SK-N-SH (cell line): ENCODE measurements around the gene RBBP4.

Experiments
- CHD2 ChIP-seq: fragments of 150-350 bp; IDR thresholded peaks from 2 replicates; pipeline ENCODE4 v1.6.1; 2018; ENCODE audit warnings: low read length; ENCODE audit not compliant: partially characterized antibody
- CTCF ChIP-seq: fragments of 200-600 bp; sonication (generic); IDR thresholded peaks from 2 replicates; pipeline ENCODE4 v1.6.1; 2017; ENCODE audit warnings: antibody characterized with exemption, mild to moderate bottlenecking, moderate library complexity
- EP300 ChIP-seq, 2 experiments: IDR thresholded peaks; 2 replicates each; pipeline versions ENCODE4 v1.4.0 to v1.6.1; 2012; ENCODE audit warnings: borderline replicate concordance in 1 of 2, low read depth in 1 of 2, low read length in 1 of 2
- EZH2phosphoT487 ChIP-seq: fragments of 200-600 bp; sonication (generic); IDR thresholded peaks from 2 replicates; pipeline ENCODE4 v1.6.1; 2017; ENCODE audit warnings: low read depth, mixed run types, mild to moderate bottlenecking, antibody characterized with exemption, moderate library complexity, borderline replicate concordance
- MXI1 ChIP-seq: IDR thresholded peaks from 2 replicates; pipeline ENCODE4 v1.6.1; 2012; ENCODE audit warnings: mild to moderate bottlenecking, low read depth, low read length, improper control_type of control experiment
- RFX5 ChIP-seq: IDR thresholded peaks from 2 replicates; pipeline ENCODE4 v1.6.1; 2012; ENCODE audit warnings: mild to moderate bottlenecking, improper control_type of control experiment, low read length
- RXRA ChIP-seq: IDR thresholded peaks from 2 replicates; pipeline ENCODE4 v1.4.0; 2012; ENCODE audit warnings: low read depth, mild to moderate bottlenecking, borderline replicate concordance
- SMC3 ChIP-seq: IDR thresholded peaks from 2 replicates; pipeline ENCODE4 v1.6.1; 2012; ENCODE audit warnings: low read depth, low read length, improper control_type of control experiment
- TAF1 ChIP-seq: IDR thresholded peaks from 2 replicates; pipeline ENCODE4 v1.6.1; 2012; ENCODE audit warnings: low read depth, mild to moderate bottlenecking, low read length, moderate library complexity, borderline replicate concordance
- TF ChIP-seq, protein P1 (sequence below): IDR thresholded peaks from 2 replicates; pipeline ENCODE4 v1.6.1; 2012; ENCODE audit warnings: mild to moderate bottlenecking, low read depth, low read length, moderate library complexity

DNA sequence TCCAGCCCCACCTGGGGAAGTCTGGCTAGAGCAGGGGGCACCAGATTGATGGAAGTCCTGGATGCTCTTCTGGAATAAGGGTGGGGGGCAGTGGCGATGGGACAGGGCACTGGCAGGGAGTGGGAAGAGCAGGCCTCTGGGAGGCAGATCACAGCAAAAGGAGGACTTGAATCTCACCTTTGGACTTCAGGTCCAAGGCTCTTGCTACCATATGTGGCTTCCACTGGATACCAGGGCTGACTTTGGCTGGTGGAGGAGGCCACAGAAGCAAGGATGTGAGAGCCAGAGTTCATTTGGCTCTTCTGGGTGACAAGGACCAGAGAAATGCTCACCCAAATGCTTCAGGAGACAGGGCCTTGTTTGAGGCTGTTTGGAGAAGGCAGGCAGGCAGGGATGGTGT is 67.5 kb downstream of the RBBP4 start:
- TF ChIP-seq CTCF = no peak
- TF ChIP-seq, protein P1, sequence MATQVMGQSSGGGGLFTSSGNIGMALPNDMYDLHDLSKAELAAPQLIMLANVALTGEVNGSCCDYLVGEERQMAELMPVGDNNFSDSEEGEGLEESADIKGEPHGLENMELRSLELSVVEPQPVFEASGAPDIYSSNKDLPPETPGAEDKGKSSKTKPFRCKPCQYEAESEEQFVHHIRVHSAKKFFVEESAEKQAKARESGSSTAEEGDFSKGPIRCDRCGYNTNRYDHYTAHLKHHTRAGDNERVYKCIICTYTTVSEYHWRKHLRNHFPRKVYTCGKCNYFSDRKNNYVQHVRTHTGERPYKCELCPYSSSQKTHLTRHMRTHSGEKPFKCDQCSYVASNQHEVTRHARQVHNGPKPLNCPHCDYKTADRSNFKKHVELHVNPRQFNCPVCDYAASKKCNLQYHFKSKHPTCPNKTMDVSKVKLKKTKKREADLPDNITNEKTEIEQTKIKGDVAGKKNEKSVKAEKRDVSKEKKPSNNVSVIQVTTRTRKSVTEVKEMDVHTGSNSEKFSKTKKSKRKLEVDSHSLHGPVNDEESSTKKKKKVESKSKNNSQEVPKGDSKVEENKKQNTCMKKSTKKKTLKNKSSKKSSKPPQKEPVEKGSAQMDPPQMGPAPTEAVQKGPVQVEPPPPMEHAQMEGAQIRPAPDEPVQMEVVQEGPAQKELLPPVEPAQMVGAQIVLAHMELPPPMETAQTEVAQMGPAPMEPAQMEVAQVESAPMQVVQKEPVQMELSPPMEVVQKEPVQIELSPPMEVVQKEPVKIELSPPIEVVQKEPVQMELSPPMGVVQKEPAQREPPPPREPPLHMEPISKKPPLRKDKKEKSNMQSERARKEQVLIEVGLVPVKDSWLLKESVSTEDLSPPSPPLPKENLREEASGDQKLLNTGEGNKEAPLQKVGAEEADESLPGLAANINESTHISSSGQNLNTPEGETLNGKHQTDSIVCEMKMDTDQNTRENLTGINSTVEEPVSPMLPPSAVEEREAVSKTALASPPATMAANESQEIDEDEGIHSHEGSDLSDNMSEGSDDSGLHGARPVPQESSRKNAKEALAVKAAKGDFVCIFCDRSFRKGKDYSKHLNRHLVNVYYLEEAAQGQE = no peak
- no peak for TF ChIP-seq RFX5
- TF ChIP-seq MXI1 = no peak
- no peak for TF ChIP-seq EZH2phosphoT487
- TF ChIP-seq CHD2 = no peak
- no peak for TF ChIP-seq TAF1
- TF ChIP-seq SMC3 = no peak
- no peak for TF ChIP-seq EP300 (IDR thresholded peaks at IDR 0.05; ENCODE audit: borderline replicate concordance in 1 of 2, low read depth in 1 of 2, low read length in 1 of 2)
- no peak for TF ChIP-seq RXRA
